Prostate gland (tissue), 2 donors: Measurements from ENCODE around the gene BMP10.

Experiments
- CTCF ChIP-seq, 4 experiments: fragments of 200-600 bp in 2 of 4; fragments of 450-650 bp in 2 of 4; sonication (generic) in 2 of 4; IDR thresholded peaks; 1 replicate in 3 of 4; 2 replicates in 1 of 4; pipeline ENCODE4 v1.5.1; 2016 to 2019; ENCODE audit warnings: antibody characterized with exemption in 4 of 4, mild to moderate bottlenecking in 2 of 4, moderate library complexity in 2 of 4
- POLR2A ChIP-seq: fragments of 450-650 bp; IDR thresholded peaks from one replicate; pipeline ENCODE4 v1.6.1; 2016; ENCODE audit warnings: antibody characterized with exemption, mild to moderate bottlenecking
- POLR2AphosphoS5 ChIP-seq: sonication (generic); formaldehyde crosslinking; IDR thresholded peaks from one replicate; pipeline ENCODE4 v1.6.1; 2017; ENCODE audit warnings: antibody characterized with exemption

GRCh38 chr2:68889021-68889420 is 17.8 kb upstream of the BMP10 start:
- TF ChIP-seq CTCF (IDR thresholded peaks at IDR 0.05) (no peak), POLR2AphosphoS5 (no peak), POLR2A (no peak)
